Measurements from ENCODE around the gene SFMBT2.

Gene SFMBT2

DNA sequence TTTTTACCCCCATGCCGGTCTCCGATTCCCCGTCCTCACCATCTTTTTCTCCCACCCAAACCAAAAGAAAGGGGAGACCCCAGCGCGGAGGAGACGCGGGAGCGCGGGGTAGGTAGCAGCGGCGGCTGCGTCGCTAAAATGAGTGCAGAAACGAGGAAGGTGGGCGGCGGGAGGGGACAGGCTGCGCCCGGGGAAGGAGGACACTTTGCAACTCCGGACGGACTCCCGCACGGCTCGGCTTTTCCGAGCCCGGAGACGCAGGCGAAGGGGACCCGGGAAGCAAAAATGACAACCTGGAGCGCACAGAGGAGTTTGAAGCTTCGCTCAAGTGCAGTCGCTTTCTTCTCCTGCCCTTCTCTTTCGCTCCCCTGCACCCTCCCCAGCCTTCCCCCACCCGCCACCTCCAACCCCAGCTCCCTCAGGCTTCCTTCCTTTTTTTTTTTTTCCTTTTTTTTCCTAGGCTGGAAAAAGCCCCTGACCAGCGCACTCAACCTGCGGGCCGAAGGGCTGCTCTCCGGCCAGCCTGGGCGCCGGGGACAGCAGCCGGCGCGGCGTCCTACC, 453 bp downstream of the SFMBT2 start:
- Histone ChIP-seq H3F3A (ENCODE audit: control insufficient read depth, insufficient read depth) (peaks cover 16% of the 10 kb centered on the region), H3K36me3 (ENCODE audit: control insufficient read depth, low read length) (no peaks in the 10 kb centered on the region), H3K79me2 (ENCODE audit: control insufficient read depth, low read length) (peaks cover 53% of the 10 kb centered on the region), H3K27ac (ENCODE audit: low read depth, low read length) (no peak overlapping the region), H3K9me3 (ENCODE audit: control insufficient read depth, insufficient read depth, low read length) (no peaks in the 10 kb centered on the region), H3K9me2 (replicated peaks; ENCODE audit: control insufficient read depth, low read length) (no peaks in the 10 kb centered on the region), H3K27me3 (ENCODE audit: control insufficient read depth, low read length) (peaks cover 26% of the 10 kb centered on the region), H3K4me1 (ENCODE audit: control insufficient read depth, low read length) (peaks cover 24% of the 10 kb centered on the region), H3K4me2 (ENCODE audit: low read length) (peak overlapping the region; percentile 100), H4K20me1 (ENCODE audit: control insufficient read depth, insufficient read depth, low read depth, low read length) (0 out of 2 replicates have a peak, but pooled peaks cover 4% of the 10 kb centered on the region), H3K4me3 (ENCODE audit: low read length) (peak overlapping the region; percentile 93)
- TF ChIP-seq CTCF (IDR thresholded peaks at IDR 0.05; ENCODE audit: low read depth, low read length, poor library complexity, severe bottlenecking) (no peak), EZH2phosphoT487 (IDR thresholded peaks at IDR 0.05; ENCODE audit: borderline replicate concordance, low read length) (no peak)

GRCh38 chr10:7409732-7410168, 1.1 kb downstream of the SFMBT2 start:
- Histone ChIP-seq H3F3A (ENCODE audit: control insufficient read depth, insufficient read depth) (peaks cover 15% of the 10 kb centered on the region), H3K4me2 (ENCODE audit: low read length) (peak overlapping the region; percentile 100), H3K9me3 (ENCODE audit: control insufficient read depth, insufficient read depth, low read length) (no peaks in the 10 kb centered on the region), H3K36me3 (ENCODE audit: control insufficient read depth, low read length) (no peaks in the 10 kb centered on the region), H4K20me1 (ENCODE audit: control insufficient read depth, insufficient read depth, low read depth, low read length) (0 out of 2 replicates have a peak, but pooled peaks cover 4% of the 10 kb centered on the region), H3K27ac (ENCODE audit: low read depth, low read length) (no peak overlapping the region), H3K9me2 (replicated peaks; ENCODE audit: control insufficient read depth, low read length) (no peaks in the 10 kb centered on the region), H3K4me3 (ENCODE audit: low read length) (peak overlapping the region; percentile 93), H3K79me2 (ENCODE audit: control insufficient read depth, low read length) (peaks cover 59% of the 10 kb centered on the region), H3K27me3 (ENCODE audit: control insufficient read depth, low read length) (peaks cover 26% of the 10 kb centered on the region), H3K4me1 (ENCODE audit: control insufficient read depth, low read length) (peaks cover 24% of the 10 kb centered on the region)
- TF ChIP-seq CTCF (IDR thresholded peaks at IDR 0.05; ENCODE audit: low read depth, low read length, poor library complexity, severe bottlenecking) (no peak), EZH2phosphoT487 (IDR thresholded peaks at IDR 0.05; ENCODE audit: borderline replicate concordance, low read length) (no peak)

DNA sequence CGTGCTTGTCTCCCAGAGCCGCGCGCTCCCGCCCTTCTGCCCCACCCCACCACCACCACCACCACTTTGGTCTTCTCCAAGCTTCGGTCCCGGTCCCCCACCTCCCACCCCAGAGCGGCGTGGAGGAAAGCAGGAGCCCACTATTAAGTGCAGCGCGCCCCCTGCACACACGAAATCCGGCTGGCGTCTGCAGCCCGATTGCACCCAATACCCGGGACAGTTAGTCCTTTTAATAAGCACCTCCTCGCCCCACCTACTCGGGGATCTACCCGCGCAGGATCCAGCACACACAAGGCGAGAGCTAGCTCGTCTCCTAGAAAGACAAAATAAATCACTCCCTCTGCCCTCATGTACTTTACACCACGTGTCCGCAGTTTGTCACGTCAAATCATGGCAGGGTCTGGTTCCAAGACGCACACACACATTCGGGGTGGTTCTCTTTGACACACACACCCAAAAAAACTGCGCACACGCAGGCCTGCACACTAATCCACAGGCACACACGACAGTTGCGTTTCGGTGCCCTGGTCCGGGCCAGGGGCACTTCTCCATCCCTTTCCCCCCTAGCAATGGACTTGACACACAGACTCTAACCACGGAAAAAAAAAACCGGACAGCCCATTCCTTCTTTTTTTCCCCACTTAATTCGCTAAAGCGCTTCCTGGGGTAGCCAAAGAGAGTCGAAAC, 1.6 kb downstream of the SFMBT2 start:
- TF ChIP-seq CTCF (IDR thresholded peaks at IDR 0.05; ENCODE audit: low read depth, low read length, poor library complexity, severe bottlenecking) (no peak), EZH2phosphoT487 (IDR thresholded peaks at IDR 0.05; ENCODE audit: borderline replicate concordance, low read length) (no peak)

More for the DNA sequence above, 1.6 kb downstream of the SFMBT2 start:
- Histone ChIP-seq H3F3A (ENCODE audit: control insufficient read depth, insufficient read depth) (peaks cover 9% of the 10 kb centered on the region), H3K9me3 (ENCODE audit: control insufficient read depth, insufficient read depth, low read length) (no peaks in the 10 kb centered on the region), H3K4me3 (ENCODE audit: low read length) (peak overlapping the region; percentile 93), H4K20me1 (ENCODE audit: control insufficient read depth, insufficient read depth, low read depth, low read length) (0 out of 2 replicates have a peak, but pooled peaks cover 4% of the 10 kb centered on the region), H3K27me3 (ENCODE audit: control insufficient read depth, low read length) (peaks cover 26% of the 10 kb centered on the region), H3K4me1 (ENCODE audit: control insufficient read depth, low read length) (peaks cover 28% of the 10 kb centered on the region), H3K27ac (ENCODE audit: low read depth, low read length) (no peak overlapping the region), H3K4me2 (ENCODE audit: low read length) (peak overlapping the region; percentile 100), H3K36me3 (ENCODE audit: control insufficient read depth, low read length) (no peaks in the 10 kb centered on the region), H3K9me2 (replicated peaks; ENCODE audit: control insufficient read depth, low read length) (no peaks in the 10 kb centered on the region), H3K79me2 (ENCODE audit: control insufficient read depth, low read length) (peaks cover 65% of the 10 kb centered on the region)
